Left renal cortex interstitium (tissue), 4 donors: ENCODE results near the gene TMEM175. TPM values are rescaled to one million over a fixed set of nuclear protein-coding genes. Genes with fewer than 3 reads are reported as not detected.
"Not testable (repeated sequence)": the region's sequence is repeated elsewhere in the genome, so short reads cannot be mapped to it uniquely, and the experiment has no call there.

Experiments used
- DNase-seq, 4 donors: peaks; one replicate each; pipeline ENCODE4 v3.0.0-alpha.2; 2013; ENCODE audit warnings: low read depth in 4 of 4, low spot score in 2 of 4, missing footprints in 1 of 4
- polyA plus RNA-seq, 4 donors: library from polyadenylated mRNA; unstranded; fragments of 120-200 nt; gene quantifications; one replicate each; pipeline ENCODE4 v1.2.1, GENCODE V29; 2013; ENCODE audit not compliant: insufficient read length in 4 of 4

Gene TMEM175
- polyA plus RNA-seq, 4 donors = 23.1 to 32.3 (median 27.3) TPM

DNA sequence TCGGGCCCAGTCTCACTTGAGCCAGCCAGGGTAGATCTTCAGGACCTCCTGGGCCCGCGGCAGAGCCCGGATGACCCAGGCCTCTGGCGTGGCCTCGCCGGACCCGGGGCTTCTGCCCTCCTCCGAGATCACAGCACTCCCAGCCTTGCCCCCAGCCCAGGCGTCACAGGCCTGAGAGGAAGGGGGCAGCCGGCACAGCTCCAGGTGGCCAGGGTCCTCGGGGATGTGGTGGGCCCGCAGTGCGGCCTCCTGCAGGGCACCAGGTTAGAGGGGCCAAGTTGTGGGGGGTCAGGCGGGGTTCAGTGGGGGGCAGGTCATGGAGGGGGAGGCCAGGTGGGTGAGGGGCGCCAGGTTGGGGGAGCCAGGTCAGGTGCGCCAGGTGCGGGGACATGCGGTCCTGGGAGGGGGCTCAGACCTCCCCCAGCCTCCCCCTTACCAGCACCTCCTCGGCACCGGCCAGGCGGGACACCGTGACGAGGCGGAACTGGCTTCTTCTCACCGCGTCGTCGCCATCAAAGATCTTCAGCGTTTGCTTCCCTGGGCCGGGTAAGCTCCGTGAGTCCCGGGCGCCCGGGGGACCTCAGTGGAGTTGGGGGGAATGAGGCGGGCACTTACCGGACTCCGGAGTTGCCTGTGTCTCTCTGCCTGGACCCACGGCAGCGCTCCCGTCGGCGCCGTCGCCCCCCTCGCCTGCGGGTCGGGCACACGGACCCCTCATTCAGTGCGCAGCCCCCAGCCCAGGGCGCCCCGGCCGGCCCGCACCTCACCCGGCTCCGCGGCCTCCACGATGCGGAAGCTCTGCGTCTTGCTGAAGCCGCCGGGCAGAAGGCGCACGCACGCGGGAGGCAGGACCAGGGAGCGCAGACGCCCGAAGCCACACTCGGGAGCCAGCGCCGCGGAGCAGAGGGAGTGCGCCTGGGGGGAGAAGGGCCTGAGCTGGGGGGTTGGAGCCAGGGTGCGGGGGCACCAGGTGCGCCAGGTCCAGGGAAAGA is 35.1 kb downstream of the TMEM175 start:
- no peak for DNase-seq

DNA sequence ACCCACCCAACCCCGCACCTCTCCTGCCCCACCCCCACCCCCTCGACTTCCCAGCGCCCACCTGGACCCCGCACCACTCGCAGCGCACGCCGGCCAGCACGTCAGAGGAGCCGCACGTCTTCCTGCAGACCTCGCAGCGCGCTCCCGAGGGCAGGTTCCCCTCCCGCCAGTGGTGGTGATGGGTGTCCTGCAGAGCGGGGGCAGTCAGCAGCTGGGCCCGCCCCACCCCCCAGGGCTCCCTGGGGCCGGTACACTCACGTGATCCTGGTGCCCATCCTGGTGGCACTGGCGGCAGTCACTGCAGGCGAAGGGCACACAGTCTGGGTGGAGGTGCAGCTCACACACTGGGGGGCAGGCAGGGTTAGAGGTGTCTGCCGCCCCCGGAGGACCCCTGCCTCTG is 36.0 kb downstream of the TMEM175 start:
- DNase-seq = no peak

DNA sequence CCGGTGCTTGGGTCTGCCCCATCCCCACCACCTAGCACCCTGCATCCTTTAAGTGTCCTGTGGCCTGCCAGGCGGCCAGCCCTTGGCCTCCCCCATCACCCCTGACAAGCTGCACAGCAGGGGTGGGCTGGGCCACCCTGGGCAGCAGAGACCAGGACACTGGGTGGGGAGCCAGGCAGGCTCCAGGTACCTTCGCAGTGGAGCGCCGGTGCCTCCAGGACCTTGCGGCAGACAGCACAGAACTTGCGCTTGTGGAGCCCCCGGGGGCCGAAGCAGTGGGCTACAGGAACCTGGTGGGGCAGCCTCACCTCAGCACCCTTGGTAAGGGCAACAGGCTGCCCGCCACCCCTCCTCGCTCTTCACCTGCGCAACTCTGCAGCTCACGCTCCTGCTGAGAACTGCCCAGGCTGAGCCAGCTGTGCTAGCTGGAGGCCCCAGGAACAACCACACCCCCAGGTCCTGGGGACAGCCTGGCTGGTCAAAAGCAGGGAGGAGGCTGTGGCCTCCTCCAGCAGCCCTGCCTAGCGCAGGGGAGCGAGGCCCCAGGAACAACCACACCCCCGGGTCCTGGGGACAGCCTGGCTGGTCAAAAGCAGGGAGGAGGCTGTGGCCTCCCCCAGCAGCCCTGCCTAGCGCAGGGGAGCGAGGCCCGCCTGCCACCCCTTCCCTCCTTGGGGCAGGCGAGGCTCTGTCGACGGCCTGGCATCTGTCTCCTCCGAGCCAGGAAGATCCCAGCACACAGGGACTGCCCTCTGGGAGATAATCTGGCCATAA is 36.5 kb downstream of the TMEM175 start:
- no peak for DNase-seq

DNA sequence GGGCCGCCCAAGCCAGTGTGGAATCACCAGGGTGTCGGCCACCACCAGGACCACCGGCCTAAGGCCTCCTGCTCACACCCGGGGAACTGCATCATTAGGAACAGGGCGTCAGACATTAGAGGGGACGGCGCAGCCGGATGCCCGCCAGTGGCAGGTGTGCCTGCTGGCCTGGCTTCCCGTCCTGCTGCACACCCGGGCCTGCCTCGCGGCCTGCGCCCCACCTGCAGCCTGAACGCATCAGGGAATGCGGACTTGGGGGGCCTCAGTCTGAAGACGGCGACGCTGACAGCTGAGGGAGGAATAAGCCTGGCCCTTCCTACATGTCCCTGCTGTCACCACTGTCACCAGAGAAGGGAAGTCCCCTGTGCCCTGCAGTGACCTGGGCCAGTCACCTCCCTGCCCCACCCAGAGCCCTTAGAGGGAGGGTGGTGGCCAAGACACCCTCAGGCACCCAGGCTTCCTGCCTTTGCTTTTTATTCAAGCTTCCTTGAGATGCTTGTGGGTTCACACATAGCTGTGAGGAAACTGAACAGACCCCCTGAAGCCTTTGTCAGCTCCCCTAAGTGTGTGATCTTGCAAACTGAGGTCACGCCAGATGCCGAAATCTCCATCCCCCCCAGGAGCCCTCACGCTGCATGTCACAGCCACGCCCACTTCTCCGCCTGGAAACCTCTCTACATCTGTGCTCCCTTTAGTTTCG is 37.9 kb downstream of the TMEM175 start:
- DNase-seq = no peak

DNA sequence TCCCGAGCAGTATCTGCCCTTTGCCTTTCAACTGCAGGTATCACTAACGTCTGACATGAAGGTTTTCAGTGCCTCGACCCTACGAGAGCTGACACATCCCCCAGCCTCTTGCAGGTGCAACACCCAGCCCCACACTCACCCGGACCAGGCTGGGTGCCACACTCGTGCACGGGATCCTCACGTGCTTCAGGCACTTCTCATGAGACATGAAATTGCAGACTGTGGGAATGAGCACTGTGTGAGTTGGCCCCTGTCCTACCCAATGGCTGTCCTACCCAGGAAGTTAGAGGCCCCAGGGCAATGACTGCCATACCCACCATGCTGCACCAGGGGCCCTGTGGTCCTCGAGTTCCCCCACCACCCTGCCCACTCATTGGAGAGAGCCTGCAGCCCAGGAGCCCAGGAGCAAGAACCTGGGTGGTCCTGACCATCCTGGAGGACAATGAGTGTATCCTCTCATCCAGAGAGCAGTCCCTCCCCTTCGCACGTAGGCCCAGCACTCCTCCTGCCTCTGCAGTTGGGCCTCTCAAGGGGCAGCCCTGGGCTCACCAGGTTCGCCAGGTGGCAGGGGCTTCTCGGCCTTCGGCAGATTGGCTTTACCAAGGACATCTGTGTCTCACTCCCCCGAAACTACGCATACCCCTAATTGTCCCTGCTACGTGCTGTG is 38.7 kb downstream of the TMEM175 start:
- no peak for DNase-seq

DNA sequence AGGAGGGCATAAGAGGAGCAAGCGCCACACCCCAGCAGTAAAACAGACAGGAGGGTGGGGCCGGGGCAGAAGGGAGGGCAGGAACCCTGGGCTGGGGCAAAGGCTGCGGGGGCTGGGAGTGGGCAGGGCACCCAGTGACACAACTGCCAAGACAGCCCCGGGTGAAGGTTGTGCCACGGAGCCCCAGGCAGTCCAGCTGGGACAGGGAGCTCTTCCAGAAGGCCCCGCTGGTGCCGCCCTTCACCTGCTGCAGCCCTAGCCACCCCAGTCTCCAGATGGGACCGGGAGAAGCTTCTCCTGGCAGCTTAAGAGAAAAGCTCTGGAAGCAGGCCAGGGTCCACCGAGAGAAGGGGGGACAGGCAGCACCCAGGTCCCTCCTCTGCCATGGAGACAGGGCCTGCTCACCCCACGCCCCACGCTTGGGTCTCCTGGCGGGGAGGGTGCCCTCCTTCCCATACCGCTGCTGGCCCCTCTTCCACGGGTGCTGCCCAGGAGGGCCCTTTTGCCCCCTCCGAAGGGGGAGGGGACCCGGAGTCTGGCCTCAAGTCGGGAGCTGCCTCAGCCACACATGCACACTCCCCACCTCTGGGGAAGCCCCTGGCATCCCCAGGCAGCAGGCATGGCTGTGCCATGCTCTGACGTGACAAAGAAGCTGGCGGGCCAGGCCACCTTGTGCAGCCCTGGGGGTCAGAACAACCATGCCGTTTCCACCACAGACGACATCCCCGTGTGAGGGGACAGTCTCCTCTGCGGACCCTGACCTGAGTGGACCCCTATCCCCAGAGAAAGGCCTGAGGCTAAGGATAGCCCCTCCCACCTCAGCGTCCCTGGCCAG is 39.6 kb downstream of the TMEM175 start:
- no peak for DNase-seq

DNA sequence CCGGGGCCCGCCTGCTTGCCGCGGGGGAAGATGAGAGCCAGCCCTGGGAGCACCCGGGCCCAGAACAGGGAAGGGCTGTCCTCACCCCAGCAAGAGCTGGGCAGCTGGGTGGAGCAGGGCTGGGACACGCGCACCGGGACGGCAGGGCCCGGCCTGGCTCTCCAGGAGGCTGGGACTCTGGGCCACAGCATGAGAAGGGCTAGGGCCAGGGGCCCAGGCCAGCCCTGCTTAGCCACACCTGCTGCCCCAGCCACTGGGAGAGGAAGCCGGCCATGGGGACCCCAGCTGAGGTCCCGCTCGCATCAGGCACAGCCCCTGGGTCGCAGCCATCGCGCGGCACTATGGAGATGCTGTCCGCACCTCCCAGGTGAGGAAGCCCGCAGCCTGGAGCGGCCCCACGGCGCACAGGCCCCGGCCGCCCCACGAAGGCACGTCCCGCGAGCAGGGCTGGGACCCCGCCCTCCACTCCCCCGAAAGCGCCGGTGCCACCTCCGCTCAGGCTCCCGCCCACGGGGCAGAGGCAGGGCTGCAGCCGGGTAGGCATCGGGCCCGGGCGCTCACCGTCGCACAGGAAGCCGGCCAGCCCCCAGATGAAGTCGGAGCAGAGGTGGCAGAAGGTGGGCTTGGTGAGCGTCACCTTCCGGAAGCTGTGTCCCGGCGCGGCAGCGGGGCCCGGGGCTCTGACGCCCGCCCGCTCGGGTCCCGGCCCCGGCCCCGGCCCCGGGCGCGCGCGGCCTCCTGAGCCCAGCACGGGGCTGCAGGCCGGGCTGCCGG is 40.6 kb downstream of the TMEM175 start:
- no peak for DNase-seq

DNA sequence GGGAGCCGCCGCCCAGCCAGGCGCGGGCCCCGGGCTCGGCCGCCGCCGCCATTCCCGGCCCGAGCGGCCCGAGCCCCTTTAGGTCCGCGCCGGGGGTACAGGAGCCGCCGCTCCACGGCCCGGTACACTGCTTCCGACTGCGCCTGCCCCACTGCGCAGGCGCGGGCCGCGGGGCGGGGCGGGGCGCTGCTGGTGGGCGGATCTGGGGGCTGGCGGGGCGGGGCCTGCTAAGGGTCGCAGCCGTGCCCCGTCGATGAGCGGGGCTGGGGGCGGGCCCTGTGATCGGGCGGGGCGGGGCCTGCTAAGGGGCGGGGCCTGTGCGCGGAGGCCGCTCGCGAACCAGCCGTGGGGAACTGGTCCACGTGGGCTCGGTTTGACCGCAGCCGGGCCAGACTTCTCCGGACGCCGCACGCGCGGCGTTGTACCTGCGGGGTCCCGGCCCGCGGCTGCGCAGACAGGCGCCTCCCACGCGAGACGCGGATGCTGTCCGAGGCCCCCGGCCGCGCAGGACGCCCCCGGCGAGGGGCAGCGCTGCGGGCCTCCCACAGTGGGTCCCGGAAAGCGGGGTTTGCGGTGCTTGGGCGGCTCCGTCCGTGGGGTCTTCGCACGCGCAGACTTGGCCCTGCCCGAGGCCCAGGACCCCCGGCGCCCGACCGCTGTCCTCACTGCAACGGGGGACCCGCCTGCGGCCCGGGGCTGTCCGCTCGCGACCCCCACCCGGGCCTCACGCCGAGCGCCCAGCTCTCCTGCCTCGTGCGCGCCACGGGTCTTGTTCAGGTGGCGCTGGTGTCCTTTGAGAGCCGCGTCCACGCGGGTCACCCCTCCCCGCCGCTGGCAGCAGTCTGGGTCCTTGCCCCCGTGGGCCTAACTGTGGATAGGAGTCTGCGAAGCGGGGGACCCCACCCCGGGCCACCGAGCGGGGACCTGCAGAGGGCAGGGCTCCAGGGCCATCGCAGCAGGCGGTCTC is 41.5 kb downstream of the TMEM175 start, which contains the start of gene DGKQ:
DGKQ (minus strand) TSS at position 139 of the 967 bp plus-strand sequence; CDS start at position 52, 87 bp downstream.
- DNase-seq = peak in 1 of 4 donors; percentile 55

DNA sequence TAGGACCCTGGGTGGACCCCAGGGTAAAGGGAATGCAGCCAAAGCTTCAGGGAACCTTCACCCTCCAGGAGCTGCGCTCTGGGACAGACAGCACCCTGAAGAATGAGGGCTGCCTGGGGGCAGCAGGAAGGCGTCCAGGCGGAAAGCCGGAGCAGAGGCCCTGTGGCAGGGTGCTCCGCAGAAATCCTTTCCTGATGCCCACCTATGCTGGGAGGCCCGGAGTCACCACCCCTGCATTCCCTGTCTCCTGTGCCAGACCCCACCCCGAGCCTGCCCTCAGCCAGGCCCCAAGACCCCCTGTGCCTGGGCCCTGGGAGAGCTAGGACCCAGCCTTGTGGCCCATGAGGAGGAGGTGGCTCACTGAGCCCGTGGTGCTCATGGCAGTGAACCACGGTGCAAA is 42.4 kb downstream of the TMEM175 start:
- DNase-seq = no peak

DNA sequence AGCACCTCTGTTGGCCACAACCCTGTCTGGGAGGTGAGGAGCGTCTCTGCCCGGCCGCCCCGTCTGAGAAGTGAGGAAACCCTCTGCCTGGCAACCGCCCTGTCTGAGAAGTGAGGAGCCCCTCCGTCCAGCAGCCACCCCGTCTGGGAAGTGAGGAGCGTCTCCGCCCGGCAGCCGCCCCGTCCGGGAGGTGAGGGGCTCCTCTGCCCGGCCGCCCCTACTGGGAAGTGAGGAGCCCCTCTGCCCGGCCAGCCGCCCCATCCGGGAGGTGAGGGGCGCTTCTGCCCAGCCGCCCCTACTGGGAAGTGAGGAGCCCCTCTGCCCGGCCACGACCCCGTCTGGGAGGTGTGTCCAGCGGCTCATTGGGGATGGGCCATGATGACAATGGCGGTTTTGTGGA is 43.8 kb downstream of the TMEM175 start:
- not testable (repeated sequence) for DNase-seq

DNA sequence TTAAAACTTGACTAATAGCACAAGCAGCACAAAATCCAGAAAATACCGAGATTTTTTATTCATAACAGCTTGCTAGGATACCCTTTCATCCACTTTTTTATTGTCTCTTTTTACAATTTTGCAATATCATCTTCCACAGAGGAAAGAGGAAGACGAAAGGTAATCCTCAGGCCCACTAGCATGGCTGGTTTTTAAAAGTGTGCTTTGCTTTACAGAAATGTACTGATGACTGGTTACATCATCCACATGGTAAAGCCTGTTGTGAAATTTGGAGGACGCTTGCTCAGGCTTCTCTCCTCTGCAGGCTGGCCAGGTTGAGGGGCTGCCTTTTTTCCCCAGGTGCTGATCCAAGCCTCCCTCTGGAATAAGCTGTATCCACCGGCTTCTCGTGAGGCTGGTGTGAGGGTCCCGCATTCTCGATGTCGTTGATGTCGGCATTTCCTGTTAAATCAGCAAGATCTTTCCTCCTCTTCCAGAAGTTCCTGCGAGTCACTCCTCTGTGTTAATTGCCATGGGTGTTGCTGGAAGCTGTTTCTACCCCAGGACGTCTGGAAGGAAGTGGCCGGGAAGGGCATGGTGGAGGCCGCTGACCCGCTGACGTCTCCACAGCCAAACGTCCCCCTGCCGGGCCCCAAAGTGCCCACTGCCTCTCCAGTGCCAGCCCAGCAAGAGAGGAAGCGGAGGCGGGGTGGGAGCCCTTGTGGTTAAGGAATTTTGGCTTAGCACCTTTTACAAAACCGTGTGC is 46.9 kb downstream of the TMEM175 start:
- DNase-seq = no peak

DNA sequence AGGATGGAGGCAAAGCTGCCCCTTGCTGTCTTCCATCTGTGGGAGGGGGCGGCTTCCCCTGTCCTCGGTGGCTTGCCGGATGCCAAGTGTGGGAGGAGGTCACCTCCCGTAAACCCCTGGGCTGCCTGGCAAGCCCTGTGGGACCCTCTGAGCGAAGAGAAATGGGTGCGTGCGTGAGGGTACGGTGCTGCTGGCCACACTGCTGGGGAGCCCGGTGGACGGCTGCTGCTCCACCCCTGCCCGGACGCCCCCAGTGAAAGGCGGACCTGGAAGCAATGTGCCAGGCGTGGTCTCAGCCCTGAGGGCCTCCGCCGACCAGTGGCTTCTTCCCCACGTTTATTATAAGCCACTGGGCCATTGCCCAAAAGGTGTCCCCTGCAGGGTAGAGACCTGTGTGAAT is 50.0 kb downstream of the TMEM175 start:
- no peak for DNase-seq

DNA sequence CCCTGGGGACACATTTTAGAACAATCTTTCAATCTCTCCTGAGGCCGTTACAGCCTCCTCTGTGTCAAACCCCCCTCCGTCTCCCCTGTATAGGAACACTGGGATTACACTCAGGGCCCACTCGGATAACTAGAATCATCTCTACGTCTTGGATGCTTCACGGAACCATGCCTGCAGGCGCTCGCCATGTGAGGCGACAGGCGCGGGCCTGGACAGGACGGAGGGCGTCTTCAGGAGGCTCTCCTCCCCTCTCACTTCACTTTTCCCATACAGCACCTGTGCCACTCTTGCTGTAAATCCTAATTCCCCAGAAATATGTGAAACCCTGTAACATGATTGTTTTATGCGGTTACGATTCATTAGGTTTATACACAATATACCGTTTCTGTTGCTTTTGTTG is 50.6 kb downstream of the TMEM175 start:
- DNase-seq = no peak

DNA sequence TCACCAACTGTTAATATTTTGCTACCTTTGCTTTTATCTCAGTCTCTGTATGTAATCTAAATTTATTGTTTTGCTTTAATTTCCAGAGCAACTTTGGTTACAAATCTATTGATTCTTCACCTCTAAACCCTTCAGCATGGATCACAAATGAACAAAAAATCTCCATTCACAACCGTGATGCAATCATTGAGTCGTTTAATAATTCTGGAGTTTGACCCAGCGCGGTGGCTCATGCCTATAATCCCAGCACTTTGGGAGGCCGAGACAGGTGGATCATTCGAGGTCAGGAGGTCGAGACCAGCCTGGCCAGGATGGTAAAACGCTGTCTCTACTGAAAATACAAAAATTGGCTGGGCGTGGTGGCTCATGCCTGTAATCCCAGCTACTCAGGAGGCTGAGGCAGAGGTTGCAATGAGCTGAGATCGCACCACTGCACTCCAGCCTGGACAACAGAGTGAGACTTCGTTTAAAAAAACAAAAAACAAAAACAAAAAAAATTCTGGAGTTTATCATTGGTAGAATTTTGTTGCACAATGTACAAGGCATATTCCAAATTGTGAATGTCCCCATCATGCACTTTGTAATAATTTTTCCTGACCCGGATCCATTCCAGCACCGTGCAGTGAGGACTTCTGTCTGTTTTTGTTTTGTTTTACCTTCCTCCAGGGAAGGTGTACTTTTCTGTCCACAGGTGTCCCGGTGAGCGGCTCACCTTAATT is 52.2 kb downstream of the TMEM175 start:
- DNase-seq = no peak

DNA sequence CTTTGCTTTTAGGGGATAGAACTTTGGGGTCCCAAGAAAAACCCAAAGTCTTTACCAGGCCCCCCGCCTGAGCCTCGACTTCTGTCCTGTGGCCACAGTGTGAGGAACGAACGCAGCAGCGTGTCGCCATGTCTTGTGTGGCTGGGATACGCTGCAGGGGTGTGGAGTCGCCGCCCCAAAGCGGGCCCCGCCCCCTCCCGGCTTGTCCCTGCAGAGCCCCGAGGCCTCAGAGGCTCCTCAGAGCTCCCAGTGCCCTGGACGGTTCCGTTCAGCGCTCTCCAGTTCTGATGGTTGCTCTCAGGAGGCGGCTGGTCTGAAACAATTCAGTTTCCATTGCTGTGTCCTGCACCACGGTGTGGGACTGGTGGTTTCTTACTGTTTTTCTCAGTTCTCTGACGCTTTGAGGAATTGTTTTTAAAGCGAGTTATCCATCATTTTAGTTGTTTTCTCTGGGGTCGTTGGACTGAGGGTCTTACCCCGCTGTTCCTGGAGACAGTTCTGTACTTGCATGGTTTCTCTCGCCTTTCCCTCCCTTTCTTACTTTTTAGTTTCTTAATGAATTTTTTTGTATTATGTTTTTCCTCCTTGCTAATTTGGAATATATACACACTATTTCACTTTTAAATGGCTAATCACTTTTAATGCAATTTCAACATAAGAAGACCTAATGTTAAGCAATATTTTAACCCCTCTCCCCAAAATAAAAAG is 53.0 kb downstream of the TMEM175 start:
- no peak for DNase-seq
